ENCODE results near the gene ZMYND19. TPM values are rescaled to one million over a fixed set of nuclear protein-coding genes. Genes with fewer than 3 reads are reported as not detected.
"Not testable (repeated sequence)": the region's sequence is repeated elsewhere in the genome, so short reads cannot be mapped to it uniquely, and the experiment has no call there.

The ZMYND19 gene
- total RNA-seq, 1 experiment from 2014 or later, result 75.9 TPM

DNA sequence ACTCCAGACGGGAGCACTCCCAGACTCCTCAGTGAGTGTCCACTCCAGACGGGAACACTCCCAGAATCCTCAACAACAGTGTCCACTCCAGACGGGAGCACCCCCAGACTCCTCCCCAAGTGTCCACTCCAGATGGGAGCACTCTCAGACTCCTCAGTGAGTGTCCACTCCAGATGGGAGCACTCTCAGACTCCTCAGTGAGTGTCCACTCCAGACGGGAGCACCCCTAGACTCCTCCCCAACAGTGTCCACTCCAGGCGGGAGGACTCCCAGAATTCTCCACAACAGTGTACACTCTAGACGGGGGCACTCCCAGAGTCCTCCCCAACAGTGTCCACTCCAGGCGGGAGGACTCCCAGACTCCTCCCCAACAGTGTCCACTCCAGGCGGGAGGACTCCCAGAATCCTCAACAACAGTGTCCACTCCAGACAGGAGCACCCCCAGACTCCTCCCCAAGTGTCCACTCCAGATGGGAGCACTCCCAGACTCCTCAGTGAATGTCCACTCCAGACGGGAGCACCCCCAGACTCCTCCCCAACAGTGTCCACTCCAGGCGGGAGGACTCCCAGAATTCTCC is 57.3 kb downstream of the ZMYND19 start:
- not testable (repeated sequence) for DNase-seq (ENCODE audit: low spot score)

Small RNA genes within 50 kb of the gene (small RNA-seq; reads per million reads assigned to genes)
- not detected for gene RF00017

Other genes starting within 250 kb of the ZMYND19 start
- 7.6 and 14.1 TPM in 2 replicates for gene EXD3, start 167.3 kb downstream of the ZMYND19 start, total RNA-seq (2014; rRNA removed; shearing (Covaris generic))
- 1.5 and 3.7 TPM in 2 replicates for gene NOXA1, start 167.1 kb downstream of the ZMYND19 start, total RNA-seq (2014; rRNA removed; shearing (Covaris generic))
- 0.76 and 1.3 TPM in 2 replicates for gene ENTPD8, start 149.2 kb downstream of the ZMYND19 start, total RNA-seq (2014; rRNA removed; shearing (Covaris generic))
- gene NSMF, start 131.2 kb downstream of the ZMYND19 start, total RNA-seq (2014; rRNA removed; shearing (Covaris generic)), result 74.4 and 77.7 TPM in 2 replicates
- 0.60 and 0.94 TPM in 2 replicates for gene PNPLA7, start 40.1 kb downstream of the ZMYND19 start, total RNA-seq (2014; rRNA removed; shearing (Covaris generic))
- gene MRPL41, start 38.6 kb downstream of the ZMYND19 start, total RNA-seq (2014; rRNA removed; shearing (Covaris generic)), result 175 TPM in 2 replicates
- gene DPH7, start 11.6 kb downstream of the ZMYND19 start, total RNA-seq (2014; rRNA removed; shearing (Covaris generic)), result 52.5 and 54.5 TPM in 2 replicates
- 189 and 203 TPM in 2 replicates for gene ARRDC1, start 15.2 kb upstream of the ZMYND19 start, total RNA-seq (2014; rRNA removed; shearing (Covaris generic))
- 76.1 and 85.4 TPM in 2 replicates for gene EHMT1, start 28.5 kb upstream of the ZMYND19 start, total RNA-seq (2014; rRNA removed; shearing (Covaris generic))